GM21515 (cell line): ENCODE measurements around the gene PARD6G.

ENCODE experiments used
- ATAC-seq: cut with Tn5 transposase; IDR thresholded peaks from one replicate; pipeline ENCODE4 v1.9.1; 2021; ENCODE audit not compliant: unreplicated experiment

PARD6G gene

DNA sequence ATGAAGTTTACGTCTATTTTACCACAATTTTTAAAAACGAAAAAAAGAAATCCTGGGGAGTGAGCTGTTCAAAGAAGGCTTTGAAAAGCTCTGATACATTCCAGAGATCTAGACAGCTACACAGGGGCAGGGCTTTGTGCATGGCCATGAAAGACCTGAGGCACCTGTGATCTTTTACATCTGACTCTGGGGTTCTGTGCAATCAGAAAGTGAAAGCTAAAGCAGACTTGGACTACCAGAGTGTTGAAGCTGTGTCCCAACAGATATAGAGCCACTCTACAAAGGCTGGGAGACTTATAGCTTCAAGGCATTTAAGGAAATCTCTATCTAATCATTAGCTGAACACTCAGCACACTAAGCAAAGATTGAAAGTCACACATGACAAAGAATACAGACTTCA is 34.1 kb downstream of the PARD6G start:
- ATAC-seq: peak; percentile 50

DNA sequence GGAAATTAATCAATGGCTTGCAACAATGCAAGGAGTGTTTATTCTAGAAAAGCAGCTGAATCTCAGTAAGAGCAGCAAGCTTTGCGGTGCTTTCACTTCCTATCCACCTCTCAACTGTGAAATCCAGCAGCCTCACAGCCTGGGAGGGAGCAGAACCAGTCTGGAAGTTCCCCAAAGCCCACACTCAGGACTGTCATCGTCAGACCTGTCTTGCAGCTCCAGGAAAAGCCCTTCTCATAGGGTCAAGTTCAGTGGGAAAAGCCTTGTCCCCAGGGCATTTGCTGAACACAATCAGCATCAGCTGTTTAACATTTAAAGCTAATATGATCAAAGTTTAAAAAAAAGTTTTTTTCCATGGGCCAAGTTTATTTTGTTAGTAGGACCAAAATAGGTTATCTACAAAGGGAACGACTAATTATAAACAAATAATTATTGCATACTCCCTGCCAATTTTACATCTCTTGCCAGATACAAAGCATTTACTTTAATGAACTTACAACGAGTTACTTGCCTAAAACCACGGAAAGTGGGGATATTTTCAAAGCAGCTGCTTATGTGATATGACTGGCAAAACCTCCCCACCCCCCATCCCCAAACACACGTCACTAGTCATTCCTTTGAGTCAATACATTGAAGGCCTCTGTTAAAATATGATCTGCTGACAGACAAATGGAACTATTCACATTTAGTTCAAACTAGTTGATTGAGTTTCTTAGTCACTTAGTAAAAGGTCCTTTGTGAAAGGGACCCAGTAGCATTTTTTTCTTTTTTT is 36.8 kb downstream of the PARD6G start:
- ATAC-seq: peak; percentile 66

DNA sequence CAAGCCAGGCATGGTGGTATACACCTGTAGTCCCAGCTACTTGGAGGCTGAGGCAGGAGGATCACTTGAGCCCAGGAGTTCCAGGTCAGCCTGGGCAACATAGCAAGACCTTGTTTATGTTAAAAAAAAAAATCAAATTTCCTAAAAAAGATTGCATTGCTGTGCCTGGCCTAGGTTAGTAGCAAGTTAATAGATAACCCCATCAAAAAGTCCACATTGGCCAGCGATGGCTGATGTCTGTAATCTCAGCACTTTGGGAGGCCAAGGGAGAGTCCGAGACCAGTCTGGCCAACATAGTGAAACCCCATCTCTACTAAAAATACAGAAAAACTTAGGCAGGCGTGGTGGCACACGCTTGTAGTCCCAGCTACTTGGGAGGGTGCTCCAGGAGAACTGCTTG is 38.7 kb downstream of the PARD6G start:
- ATAC-seq: no peak

DNA sequence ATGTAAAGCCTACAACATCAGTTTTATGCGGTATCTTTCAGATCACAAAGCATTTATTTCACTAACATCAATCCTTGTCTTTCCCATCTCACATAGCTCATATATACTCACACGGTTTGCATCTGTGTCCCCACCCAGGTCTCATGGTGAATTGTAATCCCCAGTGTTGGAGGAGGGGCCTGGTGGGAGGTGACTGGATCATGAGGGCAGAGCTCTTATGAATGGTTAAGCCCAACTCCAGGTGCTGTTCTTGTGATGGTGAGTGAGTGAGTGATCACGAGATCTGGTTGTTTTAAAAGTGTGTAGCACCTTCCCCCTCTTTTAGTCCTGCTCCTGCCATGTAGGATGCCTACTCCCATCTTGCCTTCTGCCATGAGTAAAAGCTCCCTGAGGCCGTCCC is 42.0 kb downstream of the PARD6G start:
- ATAC-seq: no peak

DNA sequence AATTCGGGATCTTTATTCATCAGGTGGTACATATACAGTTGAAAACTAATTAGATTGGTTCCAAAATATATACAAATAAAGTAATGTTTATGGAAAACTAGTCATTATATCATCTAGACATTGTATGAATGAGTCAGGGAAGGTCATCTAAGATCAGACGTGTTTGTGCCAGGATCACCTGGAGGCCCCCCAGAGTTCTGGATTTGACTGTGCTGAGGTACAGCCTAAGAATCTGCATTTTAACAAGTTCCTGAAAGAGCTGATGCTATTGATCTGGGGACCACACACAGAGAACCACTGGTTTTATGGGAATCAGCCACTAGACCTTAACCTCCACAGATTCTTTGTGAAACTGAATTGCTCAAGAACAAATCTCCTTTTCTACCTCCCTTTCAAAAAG is 43.2 kb downstream of the PARD6G start:
- no peak for ATAC-seq

- ATAC-seq: no peak
These were observed 44.1 kb downstream of the PARD6G start for GRCh38 chr18:80203249-80203648.

GRCh38 chr18:80202264-80202998 is 44.9 kb downstream of the PARD6G start:
- ATAC-seq: peak; percentile 85

DNA sequence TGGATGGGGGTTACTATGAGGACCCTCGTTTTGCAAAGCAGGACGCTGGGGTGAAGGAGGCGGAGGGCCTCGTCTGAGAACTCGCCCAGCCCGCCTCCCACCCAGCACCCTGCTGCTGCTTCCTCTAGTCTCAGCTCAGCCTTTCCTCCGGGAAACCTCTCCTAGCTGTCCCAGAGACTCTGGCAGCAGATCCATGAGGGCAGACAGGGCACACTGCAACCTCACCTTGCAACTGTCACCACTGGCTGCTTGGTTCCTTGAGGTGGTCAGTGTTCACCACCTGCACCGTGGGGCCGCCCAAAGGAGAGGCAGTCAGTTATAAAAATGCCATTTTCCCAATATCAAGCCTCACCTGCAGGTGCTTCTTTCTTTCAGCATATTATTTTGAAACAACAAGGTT is 45.6 kb downstream of the PARD6G start:
- ATAC-seq: peak; percentile 8

- ATAC-seq: no peak
These were observed 46.2 kb downstream of the PARD6G start for GRCh38 chr18:80200932-80201672.

- no peak for ATAC-seq
These were observed 47.0 kb downstream of the PARD6G start for GRCh38 chr18:80200171-80200931.

GRCh38 chr18:80198994-80199748 is 48.1 kb downstream of the PARD6G start:
- ATAC-seq: no peak

GRCh38 chr18:80198391-80198790 is 48.9 kb downstream of the PARD6G start:
- no peak for ATAC-seq

DNA sequence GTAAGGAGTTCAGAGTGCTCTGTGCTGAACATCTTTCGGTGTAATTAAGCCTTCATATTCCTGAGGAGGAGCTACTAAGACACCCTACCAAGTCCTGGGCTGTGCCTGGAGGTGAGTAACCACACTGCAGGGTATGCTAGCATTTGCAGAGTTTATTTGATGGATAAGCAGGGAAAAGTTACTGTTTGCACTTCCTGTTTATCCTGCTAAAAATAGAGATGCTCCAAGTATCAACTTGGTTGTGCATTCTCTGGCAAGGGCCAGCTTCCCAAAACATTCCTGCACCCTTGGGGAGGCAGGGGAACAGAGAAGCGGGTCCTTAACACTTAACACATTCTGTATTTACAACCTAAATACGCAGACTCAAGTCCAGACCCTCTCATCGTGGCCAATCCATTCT is 49.8 kb downstream of the PARD6G start:
- no peak for ATAC-seq

DNA sequence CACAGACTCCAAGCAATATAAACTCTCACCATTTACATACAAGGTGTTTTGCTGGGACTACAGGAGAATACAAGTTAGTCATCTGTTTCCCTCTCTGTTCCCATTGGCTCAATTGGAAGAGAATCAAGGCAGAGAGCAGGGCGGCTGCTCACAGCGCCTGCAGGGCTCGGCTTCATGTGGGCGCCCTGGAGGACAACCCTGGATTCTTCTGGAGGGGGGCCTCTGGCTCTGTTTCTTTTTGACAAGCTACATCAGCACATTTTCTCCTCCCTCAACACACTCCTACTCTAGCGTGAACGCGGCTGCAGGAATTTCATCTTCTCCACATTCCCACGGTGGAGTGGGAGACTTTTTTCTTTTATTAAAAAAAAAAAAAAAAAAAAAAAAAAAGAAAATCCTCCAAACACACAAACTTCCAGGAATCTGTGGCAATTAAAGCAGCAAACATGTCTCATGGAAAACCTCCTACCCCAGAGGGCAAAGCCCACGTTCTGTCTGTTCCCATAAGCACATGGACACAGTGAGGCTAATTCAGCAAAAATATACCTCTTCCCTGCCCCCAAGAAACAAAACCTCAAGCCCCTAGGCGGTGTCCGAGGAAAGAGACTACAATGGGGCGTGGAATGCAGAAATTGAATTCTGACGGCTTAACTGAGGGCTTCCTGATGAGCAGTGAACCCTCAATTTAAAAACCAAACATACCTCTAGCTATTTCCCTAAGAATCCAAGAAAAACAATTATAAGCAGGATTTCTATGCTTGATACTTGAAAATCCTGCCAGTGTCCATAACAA is 50.6 kb downstream of the PARD6G start:
- no peak for ATAC-seq

- ATAC-seq: no peak
These were observed 52.3 kb downstream of the PARD6G start for GRCh38 chr18:80194874-80195570.

DNA sequence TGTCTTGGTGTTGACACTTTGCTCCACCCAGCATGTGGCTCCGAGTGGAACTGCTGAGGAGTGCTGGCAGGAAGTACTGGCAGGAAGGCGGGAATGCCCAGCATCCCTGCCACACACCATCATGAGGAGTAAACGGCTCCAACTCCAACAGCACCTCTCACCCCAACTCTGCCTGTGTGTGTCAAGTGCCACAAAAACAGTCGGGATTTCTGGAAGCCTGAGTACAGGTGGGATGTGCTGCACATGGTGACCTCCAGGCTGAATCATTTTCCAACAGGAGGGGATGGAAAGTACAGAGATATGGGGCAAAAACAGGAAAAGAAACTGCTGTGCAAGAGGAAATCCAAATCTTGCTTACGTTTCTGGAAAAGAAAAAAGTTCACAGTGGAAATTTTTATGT is 53.6 kb downstream of the PARD6G start:
- no peak for ATAC-seq

GRCh38 chr18:80192653-80193385 is 54.5 kb downstream of the PARD6G start:
- no peak for ATAC-seq

DNA sequence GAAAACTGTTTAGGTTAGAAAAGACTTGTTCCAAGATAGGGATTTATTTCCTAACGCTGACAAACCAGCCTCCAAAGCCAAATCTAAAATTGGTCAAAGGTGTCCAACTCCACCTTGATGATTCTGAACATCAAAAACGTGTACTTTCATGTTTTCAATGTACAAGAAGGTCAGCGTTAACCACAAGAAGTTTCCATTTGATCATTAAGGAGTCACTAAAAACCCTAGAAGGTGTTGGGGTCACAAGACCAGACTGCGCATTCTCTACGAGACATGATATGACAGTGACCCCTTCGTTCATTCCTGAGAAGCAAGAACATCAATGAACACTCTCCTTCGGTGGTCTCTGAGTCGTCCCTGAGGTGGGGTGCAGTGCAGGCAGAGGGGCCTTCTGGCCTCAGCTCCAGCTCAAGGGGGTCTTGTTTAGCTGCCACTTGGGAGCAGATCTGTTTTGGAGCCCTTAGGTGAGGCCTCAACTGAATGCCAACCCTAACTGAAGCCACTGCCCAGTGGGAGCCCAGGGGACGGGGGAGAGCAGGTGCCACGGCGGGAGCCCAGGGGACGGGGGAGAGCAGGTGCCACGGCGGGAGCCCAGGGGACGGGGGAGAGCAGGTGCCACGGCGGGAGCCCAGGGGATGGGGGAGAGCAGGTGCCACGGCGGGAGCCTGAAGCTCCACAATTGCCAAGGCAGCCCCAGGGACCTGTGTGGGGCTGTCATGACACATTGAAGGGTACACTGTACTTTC is 55.2 kb downstream of the PARD6G start:
- ATAC-seq: no peak
